Muscle of arm (tissue), 12 donors: Measurements from ENCODE around the gene ATP6V0E1. TPM values are rescaled to one million over a fixed set of nuclear protein-coding genes. Genes with fewer than 3 reads are reported as not detected.
"Not testable (repeated sequence)": the region's sequence is repeated elsewhere in the genome, so short reads cannot be mapped to it uniquely, and the experiment has no call there.

Experiments
- DNase-seq: peaks from one replicate; pipeline ENCODE4 v3.0.0-alpha.2; 2013
- polyA plus RNA-seq, 12 donors: library from polyadenylated mRNA; unstranded; fragments of 120-200 nt; gene quantifications; one replicate each; pipeline ENCODE4 v1.2.1, GENCODE V29; 2013; ENCODE audit not compliant: insufficient read length in 12 of 12

Gene ATP6V0E1
- polyA plus RNA-seq, 12 donors: 80.5 to 136 (median 102) TPM; not detected in 1

- DNase-seq: no peak
Observed at GRCh38 chr5:173029499-173029921, 45.9 kb downstream of the ATP6V0E1 start.

DNA sequence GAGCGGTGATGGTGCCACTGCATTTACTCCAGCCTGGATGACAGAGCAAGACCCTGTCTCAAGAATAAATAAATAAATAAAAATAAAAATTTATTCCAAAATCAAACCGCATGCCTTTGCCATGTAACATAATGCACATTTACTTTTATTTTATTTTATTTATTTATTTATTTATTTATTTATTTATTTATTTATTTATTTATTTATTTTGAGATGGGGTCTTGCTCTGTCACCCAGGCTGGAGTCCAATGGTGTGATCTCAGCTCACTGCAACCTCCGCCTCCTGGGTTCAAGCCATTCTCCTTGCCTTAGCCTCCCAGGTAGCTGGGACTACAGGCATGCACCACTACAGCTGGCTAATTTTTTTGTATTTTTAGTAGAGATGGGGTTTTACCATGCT, 48.5 kb downstream of the ATP6V0E1 start:
- not testable (repeated sequence) for DNase-seq

GRCh38 chr5:173032730-173033129, 49.2 kb downstream of the ATP6V0E1 start:
- no peak for DNase-seq

DNA sequence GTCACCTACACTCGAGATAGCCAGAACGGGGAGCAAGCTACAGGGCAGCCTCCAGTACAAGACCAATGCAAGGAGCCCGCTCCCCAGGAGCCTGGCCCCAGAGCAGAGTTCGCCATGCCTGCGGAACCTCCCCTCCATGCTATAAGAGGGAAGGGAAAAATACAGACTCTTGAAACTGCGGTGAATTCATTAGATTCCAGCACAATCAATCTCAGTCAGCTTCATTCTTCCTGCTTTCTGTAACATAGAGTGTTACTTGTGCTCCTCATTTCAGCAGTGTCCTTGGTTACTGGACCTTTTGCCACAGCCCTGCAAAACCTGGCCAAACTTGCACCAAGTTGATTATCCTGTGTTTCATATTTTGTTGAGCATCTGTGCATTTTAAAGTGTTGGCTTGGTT, 50.4 kb downstream of the ATP6V0E1 start:
- DNase-seq: no peak

GRCh38 chr5:173035904-173036707, 52.5 kb downstream of the ATP6V0E1 start:
- DNase-seq: no peak

- DNase-seq: no peak
Observed at GRCh38 chr5:173039188-173039587, 55.6 kb downstream of the ATP6V0E1 start.

- no peak for DNase-seq
Observed at GRCh38 chr5:173039964-173040363, 56.4 kb downstream of the ATP6V0E1 start.

DNA sequence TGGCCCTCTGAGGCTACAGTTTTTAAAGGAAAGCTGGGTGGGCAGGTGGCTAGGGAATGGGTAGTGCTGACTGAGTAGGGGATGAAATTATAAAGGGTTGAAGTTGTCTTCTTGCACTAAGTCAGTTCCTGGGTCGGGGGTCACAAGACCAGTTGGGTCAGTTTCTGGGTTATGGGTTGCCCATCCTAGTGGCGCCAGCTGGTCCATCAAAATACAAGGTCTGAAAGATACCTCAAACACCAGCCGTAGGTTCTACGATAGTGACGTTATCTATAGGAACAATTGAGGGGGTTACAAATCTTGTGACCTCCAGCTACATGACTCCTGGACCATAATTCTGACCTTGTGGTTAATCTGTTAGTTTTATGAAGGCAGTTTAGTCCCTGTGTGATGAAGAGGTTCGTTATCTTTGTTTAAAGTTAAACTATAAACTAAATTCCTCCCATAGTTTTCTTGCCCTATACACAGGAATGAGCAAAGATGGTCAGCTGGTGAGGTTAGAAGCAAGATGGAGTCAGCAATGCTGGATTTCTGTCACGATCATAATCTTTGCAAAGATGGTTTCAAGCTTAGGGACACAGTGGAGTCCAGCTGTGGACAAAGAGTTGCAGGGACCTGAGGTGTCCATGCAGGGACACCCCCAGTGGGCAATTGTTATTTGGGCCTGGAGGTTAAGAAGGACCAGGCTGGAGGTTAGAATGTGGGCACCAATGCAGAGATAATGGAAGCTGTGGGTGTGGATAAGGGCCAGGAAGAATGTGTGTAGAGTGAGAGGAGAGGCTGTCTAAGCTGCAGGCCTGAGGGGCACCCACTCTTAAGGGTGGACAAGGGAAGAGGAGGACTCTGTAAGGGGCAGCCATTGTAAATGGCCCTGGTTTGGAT, 58.6 kb downstream of the ATP6V0E1 start:
- no peak for DNase-seq

DNA sequence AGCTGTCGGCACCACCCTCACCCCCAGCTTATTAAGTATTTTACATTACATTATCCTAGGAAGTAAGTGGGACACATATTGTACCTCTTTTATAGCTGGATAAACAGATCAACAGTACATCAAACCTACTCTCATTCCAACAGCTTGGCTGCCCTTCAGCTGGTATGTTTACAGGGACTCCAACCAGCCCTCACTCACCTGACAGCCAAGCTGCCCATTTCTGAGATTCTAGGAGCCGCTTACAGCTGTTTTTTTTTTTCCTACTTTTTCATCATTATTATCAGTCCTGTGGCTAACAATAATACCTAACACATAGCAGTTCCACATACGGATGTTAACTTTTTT, 59.2 kb downstream of the ATP6V0E1 start:
- DNase-seq: no peak

GRCh38 chr5:173045474-173045873, 61.9 kb downstream of the ATP6V0E1 start:
- no peak for DNase-seq

DNA sequence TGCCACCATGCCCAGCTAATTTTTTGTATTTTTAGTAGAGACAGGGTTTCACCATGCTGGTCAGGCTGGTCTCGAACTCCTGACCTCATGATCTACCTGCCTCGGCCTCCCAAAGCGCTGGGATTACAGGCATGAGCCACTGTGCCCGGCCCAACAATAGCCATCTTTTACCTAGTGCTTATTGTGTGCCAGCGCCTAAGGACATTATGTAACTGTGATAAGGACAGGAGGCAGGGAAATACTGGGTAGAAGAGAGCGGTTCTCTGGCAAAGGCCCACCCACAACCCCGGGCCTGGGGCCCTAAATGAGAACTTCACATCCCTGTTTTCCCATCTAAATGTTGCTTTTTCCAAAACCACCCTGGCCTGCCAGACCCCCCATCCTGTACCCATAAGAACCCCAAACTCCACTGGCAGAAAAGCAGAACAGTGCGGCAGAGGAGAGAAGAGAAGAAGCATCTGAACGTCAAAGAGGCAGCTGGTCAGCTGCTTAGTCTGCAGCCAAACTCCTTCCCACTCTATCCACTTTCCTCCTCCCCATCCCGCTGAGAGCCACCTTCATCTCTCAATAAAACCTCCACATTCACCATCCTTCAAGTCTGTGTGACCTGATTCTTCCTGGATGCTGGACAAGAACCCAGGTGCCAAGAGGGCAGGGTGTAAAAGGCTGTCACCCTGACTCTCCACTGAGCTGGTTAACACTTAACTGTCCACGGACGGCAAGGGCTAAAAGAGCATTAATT, 63.7 kb downstream of the ATP6V0E1 start:
- not testable (repeated sequence) for DNase-seq

DNA sequence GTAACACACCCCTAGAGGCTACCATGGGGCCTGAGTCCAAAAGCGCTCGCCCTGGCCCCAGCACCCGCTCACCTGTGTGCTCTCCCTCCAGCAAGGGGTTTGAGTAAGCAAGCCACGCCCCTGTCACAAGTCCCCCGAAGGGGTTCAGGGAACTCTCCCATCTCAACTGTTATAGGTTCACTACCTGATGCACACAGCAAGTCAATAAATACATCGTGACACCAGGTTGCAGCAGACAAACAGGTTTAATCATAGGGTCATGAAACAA, 64.2 kb downstream of the ATP6V0E1 start:
- no peak for DNase-seq

DNA sequence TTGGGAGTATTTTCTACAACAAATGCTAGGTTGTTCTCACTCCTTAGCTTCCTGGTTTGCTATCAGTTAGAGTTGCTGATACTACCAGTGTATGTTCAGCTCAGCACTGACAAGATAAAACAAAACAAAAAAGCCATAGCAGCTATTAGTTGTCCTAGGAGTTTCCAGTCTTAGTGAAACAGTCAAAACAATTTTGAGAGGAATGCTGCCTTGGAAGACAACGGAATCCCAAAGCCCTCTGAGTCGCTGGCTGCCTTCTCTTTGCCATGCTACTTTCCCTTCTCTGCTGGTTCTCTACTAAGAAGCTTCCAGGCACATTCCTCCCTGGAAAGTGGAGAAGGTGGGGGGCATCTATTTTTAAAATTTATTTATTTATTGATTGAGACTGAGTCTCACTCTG, 67.2 kb downstream of the ATP6V0E1 start:
- DNase-seq: no peak

GRCh38 chr5:173051746-173052145, 68.2 kb downstream of the ATP6V0E1 start:
- no peak for DNase-seq

DNA sequence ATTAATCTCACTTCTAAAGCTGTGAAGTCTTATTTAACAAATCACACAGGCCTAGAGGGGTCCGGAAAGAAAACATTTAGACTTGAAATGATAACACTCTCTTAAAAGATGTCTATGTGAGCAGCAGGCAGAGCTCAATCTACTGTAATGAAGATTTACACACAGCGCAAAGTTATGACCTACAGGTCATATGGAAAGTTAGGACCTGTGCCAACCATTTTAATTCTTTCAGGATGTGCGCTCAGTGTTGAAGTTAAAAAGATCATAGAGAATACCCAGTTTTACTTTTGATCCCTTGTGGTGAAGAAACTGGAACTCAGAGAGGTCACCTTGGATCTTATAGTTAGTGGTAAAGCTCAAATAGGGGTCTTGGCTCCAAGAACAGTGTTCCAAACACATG, 69.5 kb downstream of the ATP6V0E1 start:
- no peak for DNase-seq

- no peak for DNase-seq
Observed at GRCh38 chr5:173055042-173055721, 71.6 kb downstream of the ATP6V0E1 start.

GRCh38 chr5:173055722-173055982, 72.1 kb downstream of the ATP6V0E1 start:
- no peak for DNase-seq

GRCh38 chr5:173055983-173056782, 72.6 kb downstream of the ATP6V0E1 start, which contains the start of gene CREBRF:
Gene CREBRF, plus strand, starts transcription at chr5:173056352. Its CDS starts 24,424 bp downstream, at chr5:173080776.
- peak; percentile 96 for DNase-seq

GRCh38 chr5:173056783-173057061, 73.2 kb downstream of the ATP6V0E1 start:
- DNase-seq: no peak

- peak; percentile 99 for DNase-seq
Observed at GRCh38 chr5:173057062-173057924, 73.7 kb downstream of the ATP6V0E1 start.
